MM.1S (cell line): ENCODE data around the gene DMWD.

Source experiments
- CTCF ChIP-seq: fragments of 300-600 bp; sonication (generic); IDR thresholded peaks from 2 replicates; pipeline ENCODE4 v1.5.1; 2016; ENCODE audit warnings: antibody characterized with exemption, low read length, mixed read lengths
- EZH2phosphoT487 ChIP-seq: fragments of 300-600 bp; sonication (generic); IDR thresholded peaks from 2 replicates; pipeline ENCODE4 v1.6.1; 2018; ENCODE audit warnings: antibody characterized with exemption, low read length

DNA sequence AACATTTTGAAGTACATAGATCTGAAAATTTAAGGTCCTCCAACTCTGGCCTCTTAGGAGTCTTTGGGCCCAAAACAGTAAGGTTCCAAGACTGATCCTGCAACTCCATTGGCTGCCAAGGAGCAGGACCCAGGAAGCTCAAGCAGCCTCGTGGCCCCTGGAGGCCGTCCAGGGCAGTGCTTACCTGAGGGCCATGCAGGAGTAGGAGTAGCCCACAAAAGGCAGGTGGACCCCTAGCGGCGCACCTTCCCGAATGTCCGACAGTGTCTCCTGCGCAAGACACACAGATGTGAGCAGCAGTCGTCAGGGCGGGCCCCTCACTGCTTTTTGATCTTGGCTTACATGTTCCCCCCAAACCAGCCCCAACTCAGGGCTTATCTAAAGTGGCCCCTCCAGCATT, 17.9 kb downstream of the DMWD start:
- TF ChIP-seq CTCF (no peak), EZH2phosphoT487 (no peak)
